ENCODE measurements around the gene MALSU1.

The MALSU1 gene

DNA sequence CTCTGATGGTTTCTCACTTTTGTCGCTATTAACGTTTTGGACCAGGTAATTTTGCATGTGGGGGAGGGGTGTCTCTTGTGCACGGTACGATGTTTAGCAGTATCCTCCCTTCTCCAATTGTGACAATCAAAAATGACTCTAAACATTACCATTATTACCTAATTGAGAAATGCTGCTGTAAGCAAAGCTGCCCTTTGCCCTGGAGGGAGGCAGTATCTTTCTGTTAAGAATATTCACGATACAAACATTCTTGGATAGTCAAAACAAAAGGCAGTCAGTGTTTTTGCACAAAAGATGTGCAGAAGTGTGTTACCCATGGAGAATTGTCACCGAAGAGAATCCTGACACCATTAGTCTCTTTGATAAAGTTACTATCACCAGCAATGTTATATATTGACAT is 9.6 kb downstream of the MALSU1 start:
- TF ChIP-seq TAF1 (IDR thresholded peaks at IDR 0.05; ENCODE audit: borderline replicate concordance, insufficient read depth, low read length), result no peak
- TF ChIP-seq FOXP2 (optimal IDR thresholded peaks at IDR 0.05; ENCODE audit: borderline replicate concordance, extremely low read depth, extremely low read length, insufficient read depth), result no peak
- no peak for TF ChIP-seq SIN3A (IDR thresholded peaks at IDR 0.05; ENCODE audit: borderline replicate concordance, insufficient read depth, low read length)

DNA sequence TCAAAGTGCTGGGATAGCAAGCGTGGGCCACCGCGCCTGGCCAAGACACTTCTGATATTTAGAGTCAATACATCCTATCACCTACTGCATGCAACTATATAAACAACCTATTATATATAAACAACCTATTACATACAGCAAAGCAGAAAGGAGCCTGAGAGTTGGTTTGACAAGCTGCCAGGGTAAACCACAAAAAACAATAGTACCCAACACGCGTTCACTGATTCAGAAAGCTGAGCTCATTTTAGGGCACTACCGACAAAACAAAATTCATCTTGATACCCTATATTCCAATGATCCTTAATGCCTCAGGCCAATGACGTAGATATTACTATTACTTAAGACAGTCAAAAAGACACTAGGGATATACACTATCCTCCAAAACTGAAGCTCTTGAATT is 16.2 kb downstream of the MALSU1 start:
- TF ChIP-seq FOXP2 (optimal IDR thresholded peaks at IDR 0.05; ENCODE audit: borderline replicate concordance, extremely low read depth, extremely low read length, insufficient read depth) (no peak), SIN3A (IDR thresholded peaks at IDR 0.05; ENCODE audit: borderline replicate concordance, insufficient read depth, low read length) (no peak), POLR2AphosphoS5 (IDR thresholded peaks at IDR 0.05; ENCODE audit: low read depth, low read length) (no peak), TAF1 (IDR thresholded peaks at IDR 0.05; ENCODE audit: borderline replicate concordance, insufficient read depth, low read length) (no peak)
- TF ChIP-seq, protein P1, sequence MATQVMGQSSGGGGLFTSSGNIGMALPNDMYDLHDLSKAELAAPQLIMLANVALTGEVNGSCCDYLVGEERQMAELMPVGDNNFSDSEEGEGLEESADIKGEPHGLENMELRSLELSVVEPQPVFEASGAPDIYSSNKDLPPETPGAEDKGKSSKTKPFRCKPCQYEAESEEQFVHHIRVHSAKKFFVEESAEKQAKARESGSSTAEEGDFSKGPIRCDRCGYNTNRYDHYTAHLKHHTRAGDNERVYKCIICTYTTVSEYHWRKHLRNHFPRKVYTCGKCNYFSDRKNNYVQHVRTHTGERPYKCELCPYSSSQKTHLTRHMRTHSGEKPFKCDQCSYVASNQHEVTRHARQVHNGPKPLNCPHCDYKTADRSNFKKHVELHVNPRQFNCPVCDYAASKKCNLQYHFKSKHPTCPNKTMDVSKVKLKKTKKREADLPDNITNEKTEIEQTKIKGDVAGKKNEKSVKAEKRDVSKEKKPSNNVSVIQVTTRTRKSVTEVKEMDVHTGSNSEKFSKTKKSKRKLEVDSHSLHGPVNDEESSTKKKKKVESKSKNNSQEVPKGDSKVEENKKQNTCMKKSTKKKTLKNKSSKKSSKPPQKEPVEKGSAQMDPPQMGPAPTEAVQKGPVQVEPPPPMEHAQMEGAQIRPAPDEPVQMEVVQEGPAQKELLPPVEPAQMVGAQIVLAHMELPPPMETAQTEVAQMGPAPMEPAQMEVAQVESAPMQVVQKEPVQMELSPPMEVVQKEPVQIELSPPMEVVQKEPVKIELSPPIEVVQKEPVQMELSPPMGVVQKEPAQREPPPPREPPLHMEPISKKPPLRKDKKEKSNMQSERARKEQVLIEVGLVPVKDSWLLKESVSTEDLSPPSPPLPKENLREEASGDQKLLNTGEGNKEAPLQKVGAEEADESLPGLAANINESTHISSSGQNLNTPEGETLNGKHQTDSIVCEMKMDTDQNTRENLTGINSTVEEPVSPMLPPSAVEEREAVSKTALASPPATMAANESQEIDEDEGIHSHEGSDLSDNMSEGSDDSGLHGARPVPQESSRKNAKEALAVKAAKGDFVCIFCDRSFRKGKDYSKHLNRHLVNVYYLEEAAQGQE (IDR thresholded peaks at IDR 0.05; ENCODE audit: insufficient read depth in 1 of 2, low read depth in 2 of 2, low read length in 2 of 2), result no peak

DNA sequence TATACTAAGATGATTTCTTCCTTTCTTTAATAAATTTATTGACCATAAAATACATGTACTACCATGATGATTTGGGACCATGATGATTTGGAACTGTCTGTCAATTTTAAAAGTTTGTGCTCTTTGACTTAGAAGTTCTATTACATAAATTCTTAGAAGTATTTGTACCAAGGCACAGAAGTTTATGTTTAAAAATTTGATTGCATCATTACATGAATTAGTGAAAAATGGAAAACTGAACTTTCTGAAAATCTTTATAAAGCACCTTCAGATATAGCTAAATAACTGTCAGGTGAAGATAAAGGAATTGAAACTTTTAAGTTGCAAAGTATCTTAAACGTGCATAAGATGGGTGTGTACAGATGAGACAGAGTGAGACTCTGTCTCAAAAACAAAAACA is 32.0 kb downstream of the MALSU1 start:
- TF ChIP-seq TAF1 (IDR thresholded peaks at IDR 0.05; ENCODE audit: borderline replicate concordance, insufficient read depth, low read length) (no peak), SIN3A (IDR thresholded peaks at IDR 0.05; ENCODE audit: borderline replicate concordance, insufficient read depth, low read length) (no peak), FOXP2 (optimal IDR thresholded peaks at IDR 0.05; ENCODE audit: borderline replicate concordance, extremely low read depth, extremely low read length, insufficient read depth) (no peak), POLR2AphosphoS5 (IDR thresholded peaks at IDR 0.05; ENCODE audit: low read depth, low read length) (no peak)
- TF ChIP-seq, protein P1 (IDR thresholded peaks at IDR 0.05; ENCODE audit: insufficient read depth in 1 of 2, low read depth in 2 of 2, low read length in 2 of 2), result no peak

DNA sequence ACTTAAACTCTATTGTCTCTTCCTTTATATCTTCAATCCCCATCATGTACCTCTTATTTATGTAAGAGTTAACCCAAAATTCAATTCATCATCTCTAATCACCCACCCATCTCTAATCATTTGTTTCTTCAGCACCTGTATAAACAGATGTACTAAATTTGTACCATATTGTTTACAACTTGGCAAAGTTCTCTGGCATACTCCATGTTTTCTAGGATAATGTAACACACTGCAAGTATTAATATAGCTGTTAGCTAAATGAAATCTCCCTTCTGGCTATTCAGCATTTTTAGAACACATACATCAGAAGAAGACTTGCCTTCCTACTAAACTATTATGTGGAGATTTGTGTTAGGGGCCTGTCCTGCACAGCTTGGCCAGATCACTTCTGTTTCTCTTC is 33.1 kb downstream of the MALSU1 start:
- TF ChIP-seq SIN3A (IDR thresholded peaks at IDR 0.05; ENCODE audit: borderline replicate concordance, insufficient read depth, low read length) (no peak), FOXP2 (optimal IDR thresholded peaks at IDR 0.05; ENCODE audit: borderline replicate concordance, extremely low read depth, extremely low read length, insufficient read depth) (no peak), TAF1 (IDR thresholded peaks at IDR 0.05; ENCODE audit: borderline replicate concordance, insufficient read depth, low read length) (no peak), POLR2AphosphoS5 (IDR thresholded peaks at IDR 0.05; ENCODE audit: low read depth, low read length) (no peak)
- TF ChIP-seq, protein P1 (IDR thresholded peaks at IDR 0.05; ENCODE audit: insufficient read depth in 1 of 2, low read depth in 2 of 2, low read length in 2 of 2), result no peak

GRCh38 chr7:23332910-23333612 is 33.9 kb downstream of the MALSU1 start:
- TF ChIP-seq POLR2AphosphoS5 (IDR thresholded peaks at IDR 0.05; ENCODE audit: low read depth, low read length) (no peak), FOXP2 (optimal IDR thresholded peaks at IDR 0.05; ENCODE audit: borderline replicate concordance, extremely low read depth, extremely low read length, insufficient read depth) (no peak), SIN3A (IDR thresholded peaks at IDR 0.05; ENCODE audit: borderline replicate concordance, insufficient read depth, low read length) (no peak), TAF1 (IDR thresholded peaks at IDR 0.05; ENCODE audit: borderline replicate concordance, insufficient read depth, low read length) (no peak)
- TF ChIP-seq, protein P1 (IDR thresholded peaks at IDR 0.05; ENCODE audit: insufficient read depth in 1 of 2, low read depth in 2 of 2, low read length in 2 of 2), result no peak
